Esophagus squamous epithelium (tissue), 5 donors: Measurements from ENCODE around the gene UHRF2. TPM values are rescaled to one million over a fixed set of nuclear protein-coding genes. Genes with fewer than 3 reads are reported as not detected.

Source experiments
- DNase-seq: peaks from one replicate; lab custom pipeline; 2025; lab: John Stamatoyannopoulos, UW
- H3K27ac ChIP-seq, 4 donors: fragments of 200-600 bp; sonication (generic); one replicate each; pipeline ENCODE4 v1.5.1; 2016 to 2019; ENCODE audit warnings: mild to moderate bottlenecking in 1 of 4
- H3K27me3 ChIP-seq, 4 donors: fragments of 200-600 bp; sonication (generic); 1 replicate in 3 of 4; 2 replicates in 1 of 4; pipeline versions ENCODE4 v1.5.1 to v1.6.0; 2017 to 2021; ENCODE audit warnings: antibody characterized with exemption in 1 of 4
- H3K36me3 ChIP-seq, 3 donors: fragments of 200-600 bp; sonication (generic); one replicate each; pipeline ENCODE4 v1.5.1; 2016 to 2019
- H3K4me1 ChIP-seq, 3 donors: fragments of 200-600 bp; sonication (generic); one replicate each; pipeline ENCODE4 v1.5.1; 2017 to 2019
- H3K4me3 ChIP-seq, 4 donors: fragments of 200-600 bp; sonication (generic); 1 replicate in 3 of 4; 2 replicates in 1 of 4; pipeline ENCODE4 v1.5.1; 2016 to 2019; ENCODE audit warnings: mild to moderate bottlenecking in 2 of 4, moderate library complexity in 1 of 4
- H3K9me3 ChIP-seq, 3 donors: fragments of 200-600 bp; sonication (generic); one replicate each; pipeline ENCODE4 v1.5.1; 2016 to 2019
- POLR2A ChIP-seq, 4 donors: fragments of 450-650 bp; IDR thresholded peaks; one replicate each; pipeline ENCODE4 v1.6.1; 2017; ENCODE audit warnings: antibody characterized with exemption in 4 of 4, mild to moderate bottlenecking in 4 of 4, moderate library complexity in 3 of 4
- WGBS, 2 donors: methylation state at CpG; one replicate each; pipeline ENCODE4 v1.1.5; 2018; 5-methylcytosine and 5-hydroxymethylcytosine counted together
- intact Hi-C: fragments of 100-400 bp; cut with DNase I; formaldehyde crosslinking; loops from one replicate; pipeline ENCODE4 v1.15.0; 2022
- total RNA-seq, 4 donors: library from RNA; depleted of rRNA; stranded (reverse); fragments of >200 nt; gene quantifications; one replicate each; pipeline ENCODE4 v1.1.0, GENCODE V29; 2016
- TF ChIP-seq, protein P1 (sequence below), 6 experiments: fragments of 450-650 bp in 4 of 6; fragments of 200-600 bp in 2 of 6; sonication (generic) in 2 of 6; IDR thresholded peaks; one replicate each; pipeline ENCODE4 v1.5.1; 2016 to 2019; ENCODE audit warnings: antibody characterized with exemption in 6 of 6, mild to moderate bottlenecking in 4 of 6, moderate library complexity in 4 of 6
- donor health status: DM: yes; HTN: yes; CAD: no.

The UHRF2 gene
- total RNA-seq, 4 donors from 2014 or later = 12.9 to 51.1 (median 22.1) TPM

DNA sequence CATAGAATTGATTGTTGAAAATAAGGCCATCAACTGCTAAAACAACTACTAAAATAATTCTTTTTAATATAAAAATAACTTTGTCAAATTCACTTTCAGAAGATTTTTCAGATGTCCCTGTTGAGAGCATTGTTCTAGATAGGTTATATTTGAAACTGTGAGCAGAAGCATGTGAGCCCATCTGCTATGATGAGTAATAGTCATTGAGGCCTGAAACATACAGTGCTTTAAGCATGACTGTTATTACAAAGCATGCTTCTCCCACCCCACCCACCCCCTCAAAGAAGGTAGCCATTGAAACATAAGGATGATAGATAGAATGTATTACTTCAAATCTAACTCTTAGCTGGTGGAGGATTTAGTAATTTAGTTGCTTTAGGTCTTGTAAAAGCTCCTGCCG is 86.0 kb downstream of the UHRF2 start:
- no peak for TF ChIP-seq POLR2A (IDR thresholded peaks at IDR 0.05)
- TF ChIP-seq, protein P1, sequence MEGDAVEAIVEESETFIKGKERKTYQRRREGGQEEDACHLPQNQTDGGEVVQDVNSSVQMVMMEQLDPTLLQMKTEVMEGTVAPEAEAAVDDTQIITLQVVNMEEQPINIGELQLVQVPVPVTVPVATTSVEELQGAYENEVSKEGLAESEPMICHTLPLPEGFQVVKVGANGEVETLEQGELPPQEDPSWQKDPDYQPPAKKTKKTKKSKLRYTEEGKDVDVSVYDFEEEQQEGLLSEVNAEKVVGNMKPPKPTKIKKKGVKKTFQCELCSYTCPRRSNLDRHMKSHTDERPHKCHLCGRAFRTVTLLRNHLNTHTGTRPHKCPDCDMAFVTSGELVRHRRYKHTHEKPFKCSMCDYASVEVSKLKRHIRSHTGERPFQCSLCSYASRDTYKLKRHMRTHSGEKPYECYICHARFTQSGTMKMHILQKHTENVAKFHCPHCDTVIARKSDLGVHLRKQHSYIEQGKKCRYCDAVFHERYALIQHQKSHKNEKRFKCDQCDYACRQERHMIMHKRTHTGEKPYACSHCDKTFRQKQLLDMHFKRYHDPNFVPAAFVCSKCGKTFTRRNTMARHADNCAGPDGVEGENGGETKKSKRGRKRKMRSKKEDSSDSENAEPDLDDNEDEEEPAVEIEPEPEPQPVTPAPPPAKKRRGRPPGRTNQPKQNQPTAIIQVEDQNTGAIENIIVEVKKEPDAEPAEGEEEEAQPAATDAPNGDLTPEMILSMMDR (IDR thresholded peaks at IDR 0.05) = no peak

DNA sequence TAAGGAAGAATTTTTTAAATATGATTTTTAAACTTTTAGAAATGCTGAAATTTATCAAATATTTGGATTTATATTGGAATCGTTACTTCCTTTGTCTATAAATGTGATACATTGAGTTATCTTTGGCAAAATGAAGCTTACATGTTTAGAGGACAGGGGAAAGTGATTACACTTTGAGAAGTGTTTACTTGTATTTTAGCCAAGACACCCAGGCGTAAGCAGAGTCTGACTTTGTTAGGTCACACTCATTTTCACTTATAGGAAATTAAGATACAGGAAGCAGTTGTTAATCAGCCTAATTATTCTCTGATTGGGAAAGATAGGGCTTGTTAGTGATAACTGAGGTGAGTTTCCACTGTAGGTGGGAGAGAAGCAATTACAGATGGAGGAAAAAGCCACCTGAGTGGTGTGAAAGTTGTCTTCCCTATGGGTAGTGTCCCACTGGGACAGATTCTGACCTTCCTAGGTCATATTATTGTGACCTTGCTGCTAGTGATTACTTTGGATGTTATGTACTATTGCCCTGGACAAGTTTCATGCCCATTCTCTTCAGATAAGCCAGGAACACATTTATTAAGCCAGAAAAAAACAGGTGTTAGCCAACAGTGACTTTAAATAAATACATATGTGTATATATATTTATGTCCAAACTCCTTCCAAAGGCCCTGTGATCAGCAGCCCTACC is 88.7 kb downstream of the UHRF2 start:
- TF ChIP-seq, protein P1 (IDR thresholded peaks at IDR 0.05) = no peak
- TF ChIP-seq POLR2A (IDR thresholded peaks at IDR 0.05) = no peak
- no peak for DNase-seq
- H3K36me3 ChIP-seq = peaks cover 0 to 100% (median 13%) of the 10 kb centered on the region in 3 donors
- H3K4me3 ChIP-seq = no peak overlapping the region
- H3K27ac ChIP-seq = no peak overlapping the region
- intact Hi-C loops = no loop called here
- WGBS, 2 donors = 76 to 85% methylated on average over 2 of the region's 2 CpGs
- H3K9me3 ChIP-seq = no peaks in the 10 kb centered on the region
- H3K4me1 ChIP-seq = no peaks in the 10 kb centered on the region
- no peaks in the 10 kb centered on the region for H3K27me3 ChIP-seq

More for the DNA sequence above, 86.0 kb downstream of the UHRF2 start:
- WGBS, 2 donors = 86 to 93% methylated on average over 1 of the region's 1 CpG
- Histone ChIP-seq H3K27ac (no peak overlapping the region), H3K4me1 (no peaks in the 10 kb centered on the region), H3K4me3 (no peak overlapping the region), H3K36me3 (peaks cover 0 to 100% (median 5%) of the 10 kb centered on the region in 3 donors), H3K9me3 (no peaks in the 10 kb centered on the region), H3K27me3 (no peaks in the 10 kb centered on the region)
- DNase-seq = no peak
- intact Hi-C loops = no loop called here

DNA sequence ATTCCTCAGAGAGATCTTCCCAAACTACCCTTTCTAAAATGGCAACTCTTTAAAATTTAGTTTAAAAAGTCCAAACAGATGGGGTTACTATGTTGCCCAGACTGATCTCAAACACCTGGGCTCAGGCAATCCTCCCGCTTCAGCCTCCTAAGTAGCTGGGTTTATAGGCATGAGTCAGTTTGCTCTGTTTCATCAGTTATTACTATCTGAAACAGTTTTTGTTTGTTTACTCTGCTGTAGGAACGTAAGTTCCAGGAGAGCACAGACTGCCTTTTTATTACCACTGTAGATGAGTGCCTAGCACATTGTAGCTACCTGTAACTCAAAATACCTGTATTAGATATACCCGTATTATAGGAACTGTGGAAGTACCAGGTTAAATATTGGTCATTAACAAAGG is 89.4 kb downstream of the UHRF2 start:
- H3K9me3 ChIP-seq = no peaks in the 10 kb centered on the region
- H3K4me1 ChIP-seq = no peaks in the 10 kb centered on the region
- intact Hi-C loops = no loop called here
- TF ChIP-seq POLR2A (IDR thresholded peaks at IDR 0.05) = no peak
- TF ChIP-seq, protein P1 (IDR thresholded peaks at IDR 0.05) = no peak
- H3K27me3 ChIP-seq = no peaks in the 10 kb centered on the region
- H3K4me3 ChIP-seq = no peak overlapping the region
- H3K36me3 ChIP-seq = peaks cover 0 to 100% (median 18%) of the 10 kb centered on the region in 3 donors
- DNase-seq = no peak
- WGBS, 2 donors = 87 to 92% methylated on average over 3 of the region's 3 CpGs
- no peak overlapping the region for H3K27ac ChIP-seq

DNA sequence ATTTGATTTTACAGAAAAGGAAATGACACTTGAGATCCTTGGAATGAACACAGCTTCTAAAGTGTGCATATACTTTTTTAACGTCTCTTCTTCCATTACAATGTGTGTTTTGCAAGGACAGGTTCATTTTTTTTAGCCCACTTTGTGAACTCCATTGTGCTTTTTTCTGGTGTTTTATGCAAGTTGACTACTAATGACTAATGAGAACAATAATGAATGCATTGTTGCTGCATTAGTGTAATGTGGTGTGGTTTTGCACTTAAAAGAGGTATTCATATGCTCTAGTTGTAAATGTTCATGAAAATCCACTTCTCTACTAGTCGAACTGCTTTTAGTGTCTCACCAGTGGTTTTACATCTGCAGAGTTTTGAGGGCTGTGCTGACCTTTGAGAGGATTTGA is 93.6 kb downstream of the UHRF2 start:
- Histone ChIP-seq H3K9me3 (no peaks in the 10 kb centered on the region), H3K36me3 (peaks cover 0 to 72% (median 13%) of the 10 kb centered on the region in 3 donors), H3K4me3 (no peak overlapping the region), H3K27me3 (no peaks in the 10 kb centered on the region), H3K27ac (no peak overlapping the region), H3K4me1 (no peaks in the 10 kb centered on the region)
- WGBS, 2 donors = 80 to 81% methylated on average over 2 of the region's 2 CpGs
- TF ChIP-seq, protein P1 (IDR thresholded peaks at IDR 0.05) = no peak
- no peak for TF ChIP-seq POLR2A (IDR thresholded peaks at IDR 0.05)
- no peak for DNase-seq
- intact Hi-C loops = no loop called here

DNA sequence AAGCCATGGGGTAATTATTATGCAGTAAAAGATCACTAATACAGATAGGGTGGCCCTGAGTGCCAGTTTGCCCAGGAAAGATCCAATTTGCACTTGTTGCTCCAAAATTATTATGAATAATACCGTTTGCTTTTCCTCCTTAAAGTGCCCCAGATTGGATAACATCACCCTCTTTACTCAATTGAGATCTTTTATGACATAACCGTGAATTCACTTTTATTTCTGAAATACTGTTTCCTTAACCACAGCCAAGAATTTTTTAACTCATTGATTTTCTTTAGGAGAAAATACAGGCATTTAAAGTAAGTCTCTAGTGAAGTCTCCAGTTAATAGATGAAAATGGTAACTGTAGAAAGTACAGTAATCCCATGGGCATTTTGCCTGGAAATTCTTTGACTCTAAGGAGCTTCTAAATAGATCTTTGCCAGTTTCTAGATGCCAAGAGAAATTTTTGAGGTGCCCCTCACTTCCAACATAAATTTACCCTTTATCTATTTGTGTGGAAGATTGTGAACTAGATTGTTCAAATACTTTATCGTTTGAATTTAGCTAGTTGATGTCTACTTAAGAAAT is 99.2 kb downstream of the UHRF2 start:
- Histone ChIP-seq H3K27ac (no peak overlapping the region), H3K4me3 (no peak overlapping the region), H3K9me3 (no peaks in the 10 kb centered on the region), H3K27me3 (no peaks in the 10 kb centered on the region), H3K4me1 (no peaks in the 10 kb centered on the region), H3K36me3 (peaks cover 0 to 16% (median 0%) of the 10 kb centered on the region in 3 donors)
- no peak for DNase-seq
- WGBS, 2 donors = 49 to 58% methylated on average over 3 of the region's 3 CpGs
- intact Hi-C loops = no loop called here
- TF ChIP-seq, protein P1 (IDR thresholded peaks at IDR 0.05) = no peak
- TF ChIP-seq POLR2A (IDR thresholded peaks at IDR 0.05) = no peak
